Measurements from ENCODE around the gene ADCY5.

DNA sequence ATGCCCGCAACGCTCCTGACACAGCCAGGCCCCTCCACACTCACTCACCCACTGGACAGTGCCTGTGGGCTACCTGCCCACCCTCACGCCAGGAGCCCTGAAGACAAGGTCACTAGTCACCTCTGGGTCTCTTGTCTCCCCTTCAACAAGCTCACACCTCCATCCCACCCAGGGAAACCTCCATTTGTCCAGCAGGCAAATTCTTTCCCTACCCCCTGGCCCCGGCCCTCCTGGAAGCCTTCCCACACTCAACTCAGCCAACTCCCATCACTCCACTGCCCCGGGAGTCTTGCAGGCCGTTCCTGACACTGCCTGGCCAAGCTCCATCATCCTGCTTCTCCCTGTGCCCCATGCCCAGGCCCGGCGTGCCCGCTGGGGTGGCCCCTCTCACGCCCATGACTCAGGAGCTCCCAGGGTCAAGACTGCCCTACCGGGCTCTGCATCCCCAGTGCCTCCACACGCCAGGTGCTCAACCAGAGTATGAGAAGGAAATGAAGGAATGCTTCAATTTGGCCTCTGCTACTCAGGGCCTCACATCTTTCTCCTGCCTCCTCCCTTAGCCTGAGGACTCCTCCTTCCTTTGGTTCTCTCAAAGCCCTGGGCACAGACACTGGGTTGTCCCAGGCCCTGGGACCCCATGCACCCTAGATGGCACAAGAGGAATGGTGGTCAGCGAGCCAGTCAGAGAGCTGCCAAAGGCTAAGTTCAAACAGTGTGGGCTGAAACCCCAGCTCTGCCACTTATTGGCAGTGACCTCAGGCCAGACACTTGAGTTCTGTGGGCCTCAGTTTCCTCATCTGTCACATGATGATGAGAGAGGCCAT lies 158.6 kb downstream of the ADCY5 start:
- TF ChIP-seq POLR2A (IDR thresholded peaks at IDR 0.05): no peak
- TF ChIP-seq, protein P1, sequence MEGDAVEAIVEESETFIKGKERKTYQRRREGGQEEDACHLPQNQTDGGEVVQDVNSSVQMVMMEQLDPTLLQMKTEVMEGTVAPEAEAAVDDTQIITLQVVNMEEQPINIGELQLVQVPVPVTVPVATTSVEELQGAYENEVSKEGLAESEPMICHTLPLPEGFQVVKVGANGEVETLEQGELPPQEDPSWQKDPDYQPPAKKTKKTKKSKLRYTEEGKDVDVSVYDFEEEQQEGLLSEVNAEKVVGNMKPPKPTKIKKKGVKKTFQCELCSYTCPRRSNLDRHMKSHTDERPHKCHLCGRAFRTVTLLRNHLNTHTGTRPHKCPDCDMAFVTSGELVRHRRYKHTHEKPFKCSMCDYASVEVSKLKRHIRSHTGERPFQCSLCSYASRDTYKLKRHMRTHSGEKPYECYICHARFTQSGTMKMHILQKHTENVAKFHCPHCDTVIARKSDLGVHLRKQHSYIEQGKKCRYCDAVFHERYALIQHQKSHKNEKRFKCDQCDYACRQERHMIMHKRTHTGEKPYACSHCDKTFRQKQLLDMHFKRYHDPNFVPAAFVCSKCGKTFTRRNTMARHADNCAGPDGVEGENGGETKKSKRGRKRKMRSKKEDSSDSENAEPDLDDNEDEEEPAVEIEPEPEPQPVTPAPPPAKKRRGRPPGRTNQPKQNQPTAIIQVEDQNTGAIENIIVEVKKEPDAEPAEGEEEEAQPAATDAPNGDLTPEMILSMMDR (IDR thresholded peaks at IDR 0.05): no peak

All from lower leg skin (tissue), 3 donors.